MM.1S (cell line): Measurements from ENCODE around the gene ELOVL2.

Experiments used
- CTCF ChIP-seq: fragments of 300-600 bp; sonication (generic); IDR thresholded peaks from 2 replicates; pipeline ENCODE4 v1.5.1; 2016; ENCODE audit warnings: antibody characterized with exemption, low read length, mixed read lengths
- EZH2 ChIP-seq: fragments of 300-600 bp; sonication (generic); optimal IDR thresholded peaks from 2 replicates; pipeline ENCODE3; 2017; ENCODE audit warnings: low read depth, mild to moderate bottlenecking, antibody characterized with exemption, low read length, mixed read lengths

DNA sequence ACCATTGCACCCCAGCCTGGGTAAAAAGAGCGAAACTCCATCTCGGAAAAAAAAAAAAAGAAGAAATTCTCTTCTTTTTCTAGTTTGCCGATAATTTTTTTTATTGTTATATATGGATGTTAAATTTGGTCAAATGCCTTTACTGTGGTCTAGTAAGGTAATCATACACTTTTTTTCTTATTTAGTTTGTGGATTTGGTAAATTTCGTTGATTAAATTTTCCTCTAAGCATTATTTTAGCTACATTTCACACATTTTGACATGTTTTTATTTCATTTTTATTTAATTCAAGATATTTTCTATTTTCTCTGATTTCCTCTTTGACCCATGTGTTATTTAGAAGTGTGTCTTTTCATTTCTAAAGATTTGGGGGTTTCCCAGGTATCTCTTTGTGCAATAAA is 18.0 kb upstream of the ELOVL2 start:
- TF ChIP-seq CTCF (no peak), EZH2 (no peak)
